HepG2 (cell line): Measurements from ENCODE around the gene SYNGR2. TPM values are rescaled to one million over a fixed set of nuclear protein-coding genes. Genes with fewer than 3 reads are reported as not detected.

Source experiments
- AGO1 ChIP-seq: fragments of 200-400 bp; formaldehyde crosslinking; IDR thresholded peaks from 2 replicates; pipeline ENCODE4 v1.6.1; 2017; ENCODE audit warnings: mild to moderate bottlenecking, low read depth, low read length, moderate library complexity; ENCODE audit not compliant: poor library complexity, severe bottlenecking
- ATF7-NPFF ChIP-seq: sonication (generic); formaldehyde crosslinking; IDR thresholded peaks from 2 replicates; pipeline ENCODE4 v1.8.1; 2023; ENCODE audit warnings: mild to moderate bottlenecking, low read depth, missing genetic modification reagents, moderate library complexity
- GATA4 ChIP-seq: sonication (generic); IDR thresholded peaks from 2 replicates; pipeline ENCODE4 v1.6.1; 2016; ENCODE audit warnings: antibody characterized with exemption, low read depth, borderline replicate concordance
- MXD1 ChIP-seq: sonication (generic); formaldehyde crosslinking; IDR thresholded peaks from 2 replicates; pipeline ENCODE4 v1.4.0; 2020; ENCODE audit warnings: mild to moderate bottlenecking, missing genetic modification reagents
- MYNN ChIP-seq: sonication (generic); formaldehyde crosslinking; IDR thresholded peaks from 2 replicates; pipeline ENCODE4 v1.4.0; 2020; ENCODE audit warnings: mild to moderate bottlenecking, low read depth, missing genetic modification reagents
- NONO ChIP-seq, 2 experiments: fragments of 450-650 bp in 1 of 2; sonication (generic) in 1 of 2; formaldehyde crosslinking in 1 of 2; IDR thresholded peaks in 1 of 2; conservative IDR thresholded peaks in 1 of 2; 2 replicates each; pipeline versions ENCODE4 v1.6.1 to v1.8.0; 2017 to 2022; ENCODE audit warnings: mild to moderate bottlenecking in 1 of 2, missing genetic modification reagents in 1 of 2, moderate library complexity in 1 of 2
- NPAS2 ChIP-seq: sonication (generic); formaldehyde crosslinking; IDR thresholded peaks from 2 replicates; pipeline ENCODE4 v1.8.0; 2022; ENCODE audit warnings: mild to moderate bottlenecking, missing genetic modification reagents, borderline replicate concordance
- PAX8 ChIP-seq: sonication (generic); formaldehyde crosslinking; IDR thresholded peaks from 2 replicates; pipeline ENCODE4 v1.8.0; 2022; ENCODE audit warnings: mild to moderate bottlenecking, missing genetic modification reagents, borderline replicate concordance
- POLR2AphosphoS5 ChIP-seq: IDR thresholded peaks from 2 replicates; pipeline ENCODE4 v1.6.1; 2012; ENCODE audit warnings: low read depth, low read length
- PRDM15 ChIP-seq: sonication (generic); formaldehyde crosslinking; IDR thresholded peaks from 2 replicates; pipeline ENCODE4 v1.4.0; 2020; ENCODE audit warnings: missing genetic modification reagents
- RFXAP ChIP-seq: sonication (generic); formaldehyde crosslinking; IDR thresholded peaks from 2 replicates; pipeline ENCODE4 v1.4.0; 2020; ENCODE audit warnings: missing genetic modification reagents, borderline replicate concordance
- TAF1 ChIP-seq: sonication (generic); formaldehyde crosslinking; IDR thresholded peaks from 2 replicates; pipeline ENCODE4 v1.4.0; 2020; ENCODE audit warnings: missing genetic modification reagents
- THAP11 ChIP-seq: IDR thresholded peaks from 2 replicates; pipeline ENCODE4 v1.6.1; 2016; ENCODE audit warnings: missing biosample characterization, missing genetic modification reagents
- ZBTB1 ChIP-seq: sonication (generic); formaldehyde crosslinking; IDR thresholded peaks from 2 replicates; pipeline ENCODE4 v1.4.0; 2020; ENCODE audit warnings: missing genetic modification reagents, borderline replicate concordance
- ZC3H4 ChIP-seq: sonication (generic); formaldehyde crosslinking; IDR thresholded peaks from 2 replicates; pipeline ENCODE4 v1.4.0; 2020; ENCODE audit warnings: missing genetic modification reagents, borderline replicate concordance
- ZFP90 ChIP-seq: sonication (generic); formaldehyde crosslinking; IDR thresholded peaks from 2 replicates; pipeline ENCODE4 v1.8.0; 2022; ENCODE audit warnings: missing genetic modification reagents, mild to moderate bottlenecking, inconsistent platforms, borderline replicate concordance
- ZNF30 ChIP-seq: sonication (generic); formaldehyde crosslinking; IDR thresholded peaks from 2 replicates; pipeline ENCODE4 v1.5.0; 2020; ENCODE audit warnings: mild to moderate bottlenecking, missing genetic modification reagents
- ZNF33B ChIP-seq: sonication (generic); formaldehyde crosslinking; IDR thresholded peaks from 2 replicates; pipeline ENCODE4 v1.5.1; 2020; ENCODE audit warnings: mild to moderate bottlenecking, missing genetic modification reagents
- ZNF607 ChIP-seq: sonication (generic); formaldehyde crosslinking; IDR thresholded peaks from 2 replicates; pipeline ENCODE4 v1.5.1; 2020; ENCODE audit warnings: missing genetic modification reagents, mild to moderate bottlenecking, borderline replicate concordance
- ZNF615 ChIP-seq: sonication (generic); formaldehyde crosslinking; IDR thresholded peaks from 2 replicates; pipeline ENCODE4 v1.5.0; 2020; ENCODE audit warnings: mild to moderate bottlenecking, missing genetic modification reagents, borderline replicate concordance
- ZNF740 ChIP-seq: sonication (generic); formaldehyde crosslinking; IDR thresholded peaks from 2 replicates; pipeline ENCODE4 v1.4.0; 2020; ENCODE audit warnings: missing genetic modification reagents
- ZNF749 ChIP-seq: sonication (generic); formaldehyde crosslinking; IDR thresholded peaks from 2 replicates; pipeline ENCODE4 v1.8.0; 2022; ENCODE audit warnings: mild to moderate bottlenecking, missing genetic modification reagents, moderate library complexity, borderline replicate concordance
- ZNF841 ChIP-seq: sonication (generic); formaldehyde crosslinking; IDR thresholded peaks from 2 replicates; pipeline ENCODE4 v1.8.1; 2023; ENCODE audit warnings: missing genetic modification reagents, borderline replicate concordance
- polyA plus RNA-seq, 8 experiments: library from polyadenylated mRNA; depleted of rRNA in 3 of 8; stranded (reverse) in 7 of 8; unstranded in 1 of 8; fragments of >200 nt; fragmentation: Illumina TruSeq in 4 of 8; extraction: Trizol in 4 of 8; gene quantifications; 2 replicates each; pipeline versions ENCODE4 v1.2.1 to v1.2.3, GENCODE V29; 2011 to 2016; ENCODE audit warnings: low read depth in 4 of 8, missing spikeins in 1 of 8, mixed read lengths in 1 of 8; ENCODE audit not compliant: insufficient read depth in 1 of 8
- total RNA-seq, 5 experiments: library from RNA; depleted of rRNA; stranded (reverse); fragments of >200 nt; fragmentation: Illumina TruSeq; extraction: Trizol; gene quantifications; 2 replicates each; pipeline ENCODE4 v1.2.3, GENCODE V29; 2016; ENCODE audit warnings: low read depth in 1 of 5

The SYNGR2 gene
- total and polyA plus RNA-seq, 2 of the 13 experiments (the other 11 are each of a cell fraction or from before 2014, with no cell fraction given), result 46.7 to 170 TPM

- TF ChIP-seq MYNN (no peak; the same call in 1 of the 2 replicates), ZNF30 (CRISPR knock-in tag) (peak; percentile 55; the same call in 1 of the 2 replicates), MXD1 (peak; percentile 79; the same call in 1 of the 2 replicates), ZC3H4 (CRISPR knock-in tag) (no peak), ZNF33B (CRISPR knock-in tag) (no peak), ZNF749 (CRISPR knock-in tag) (no peak), ZBTB1 (CRISPR knock-in tag) (no peak), ZNF740 (peak; percentile 70), ZNF841 (CRISPR knock-in tag) (no peak), AGO1 (no peak), GATA4 (peak; percentile 21; the same call in 1 of the 2 replicates), NONO (IDR thresholded peaks at IDR 0.05) (no peak), NONO (CRISPR knock-in tag; conservative IDR thresholded peaks at IDR 0.05) (peak; percentile 36; the same call in 1 of the 2 replicates), PAX8 (CRISPR knock-in tag) (no peak), POLR2AphosphoS5 (peak; percentile 46; the same call in 1 of the 2 replicates), ZNF607 (no peak), ZNF615 (CRISPR knock-in tag) (no peak), ATF7-NPFF (peak; percentile 49), PRDM15 (CRISPR knock-in tag) (no peak), ZFP90 (CRISPR knock-in tag) (no peak; the same call in 1 of the 2 replicates), RFXAP (CRISPR knock-in tag) (no peak), NPAS2 (CRISPR knock-in tag) (no peak), TAF1 (CRISPR knock-in tag) (peak; percentile 76), THAP11 (CRISPR knock-in tag) (peak; percentile 34)
Observed at GRCh38 chr17:78128551-78129350, 39.6 kb upstream of the SYNGR2 start, which contains the start of gene TMC6 (continued).
